GM12891 (cell line): ENCODE results near the gene GPRIN3.

Source experiments
- PAX5 ChIP-seq: IDR thresholded peaks from 2 replicates; pipeline ENCODE4 v1.6.1; 2011; ENCODE audit warnings: low read length, moderate library complexity, mild to moderate bottlenecking; ENCODE audit not compliant: insufficient read depth, severe bottlenecking
- POLR2A ChIP-seq: IDR thresholded peaks from 2 replicates; pipeline ENCODE4 v1.6.1; 2011; ENCODE audit warnings: low read depth, low read length, control low read depth
- POLR2AphosphoS5 ChIP-seq: IDR thresholded peaks from 2 replicates; pipeline ENCODE4 v1.6.1; 2011; ENCODE audit warnings: low read depth, low read length, control low read depth
- POU2F2 ChIP-seq: IDR thresholded peaks from 2 replicates; pipeline ENCODE4 v1.6.1; 2011; ENCODE audit warnings: low read depth, mild to moderate bottlenecking, control low read depth, low read length, moderate library complexity
- SPI1 ChIP-seq: IDR thresholded peaks from 2 replicates; pipeline ENCODE4 v1.6.1; 2011; ENCODE audit warnings: low read depth, low read length, control low read depth
- TAF1 ChIP-seq: IDR thresholded peaks from 2 replicates; pipeline ENCODE4 v1.6.1; 2011; ENCODE audit warnings: low read depth, low read length, control low read depth

DNA sequence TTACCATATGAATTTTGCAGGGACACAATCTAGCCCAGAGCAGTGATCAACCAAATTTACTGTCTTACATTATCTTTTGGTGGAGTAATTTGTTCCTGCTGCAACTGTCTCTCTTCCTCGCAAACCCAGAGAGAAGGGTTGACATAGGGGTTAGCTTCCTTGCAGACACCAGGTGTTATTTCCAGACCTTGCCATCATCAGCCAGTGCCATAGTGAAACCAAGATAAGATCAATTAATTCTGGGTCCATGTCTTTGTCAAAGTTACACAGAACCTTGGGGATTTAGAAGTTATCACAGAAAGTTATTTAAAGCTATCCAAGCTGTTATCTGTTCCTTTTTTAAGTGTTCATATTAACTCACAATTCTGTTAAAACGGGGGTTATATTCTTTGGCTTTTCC, 23.6 kb upstream of the GPRIN3 start:
- no peak for TF ChIP-seq POLR2A
- TF ChIP-seq POLR2AphosphoS5 = no peak
- TF ChIP-seq POU2F2 = no peak
- no peak for TF ChIP-seq TAF1
- TF ChIP-seq SPI1 = no peak
- TF ChIP-seq PAX5 = no peak
